ENCODE measurements around the gene NTRK2.

Gene NTRK2

GRCh38 chr9:84949971-84950370 is 280.4 kb downstream of the NTRK2 start:
- DNase-seq = no peak

- DNase-seq = no peak
These were observed 281.6 kb downstream of the NTRK2 start for GRCh38 chr9:84950879-84951811.

GRCh38 chr9:84953252-84953773 is 283.8 kb downstream of the NTRK2 start:
- DNase-seq = no peak

DNA sequence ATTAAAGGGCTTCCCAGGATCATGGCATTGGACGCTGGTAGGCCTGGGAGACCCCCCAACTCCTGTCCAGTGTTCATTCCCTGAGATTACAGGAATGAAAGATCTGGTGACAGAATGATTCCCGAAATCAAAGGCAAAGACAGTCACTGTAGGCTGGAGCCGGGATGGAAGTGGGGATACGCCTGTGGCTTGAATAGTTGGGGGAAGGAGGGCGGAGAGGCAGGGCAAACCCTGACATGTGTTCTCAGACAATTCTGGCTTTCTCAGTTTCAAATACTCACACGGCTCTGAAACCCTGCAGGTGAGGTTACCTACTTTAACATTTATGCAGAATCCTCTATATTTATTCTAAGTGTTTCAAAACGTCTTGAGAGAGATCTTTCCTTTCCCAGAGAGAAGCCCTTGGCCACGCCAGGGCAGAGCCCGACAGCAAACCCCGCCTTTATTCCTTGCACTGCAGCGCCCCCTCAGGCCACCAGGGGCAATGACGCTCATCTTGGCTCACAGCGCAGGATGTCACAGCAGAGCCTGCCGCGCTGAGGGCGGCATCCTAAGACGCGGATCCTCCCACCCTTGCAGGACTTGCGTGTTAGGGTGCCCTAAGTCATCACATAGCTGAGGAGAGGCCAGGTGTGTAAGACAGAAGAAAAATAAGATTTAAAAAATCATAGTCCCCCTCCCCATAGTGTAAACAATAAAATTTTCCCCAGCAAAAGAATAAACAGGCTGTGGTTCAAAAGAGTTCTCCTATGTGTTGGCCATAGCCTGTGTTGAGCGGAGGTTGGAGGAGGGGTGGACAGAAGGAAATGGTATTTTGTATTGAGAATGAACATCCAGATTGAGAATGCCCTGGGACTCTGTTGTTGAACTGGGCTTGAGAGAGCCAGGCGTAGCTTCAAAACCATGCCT is 284.5 kb downstream of the NTRK2 start:
- peak; percentile 27 for DNase-seq

DNA sequence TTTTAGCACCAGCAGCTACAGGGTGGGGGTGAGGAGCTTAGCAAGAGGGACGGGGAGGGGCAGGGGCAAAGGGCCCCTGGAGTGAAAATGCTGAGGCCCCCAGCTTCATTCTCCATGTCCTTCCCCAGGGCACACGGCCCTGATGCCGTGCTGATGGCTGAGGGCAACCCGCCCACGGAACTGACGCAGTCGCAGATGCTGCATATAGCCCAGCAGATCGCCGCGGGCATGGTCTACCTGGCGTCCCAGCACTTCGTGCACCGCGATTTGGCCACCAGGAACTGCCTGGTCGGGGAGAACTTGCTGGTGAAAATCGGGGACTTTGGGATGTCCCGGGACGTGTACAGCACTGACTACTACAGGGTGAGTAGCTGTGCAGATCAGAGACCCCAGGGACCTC is 285.6 kb downstream of the NTRK2 start:
- DNase-seq = no peak

- no peak for DNase-seq
These were observed 286.4 kb downstream of the NTRK2 start for GRCh38 chr9:84955971-84956370.

- no peak for DNase-seq
These were observed 289.8 kb downstream of the NTRK2 start for GRCh38 chr9:84959339-84959738.

DNA sequence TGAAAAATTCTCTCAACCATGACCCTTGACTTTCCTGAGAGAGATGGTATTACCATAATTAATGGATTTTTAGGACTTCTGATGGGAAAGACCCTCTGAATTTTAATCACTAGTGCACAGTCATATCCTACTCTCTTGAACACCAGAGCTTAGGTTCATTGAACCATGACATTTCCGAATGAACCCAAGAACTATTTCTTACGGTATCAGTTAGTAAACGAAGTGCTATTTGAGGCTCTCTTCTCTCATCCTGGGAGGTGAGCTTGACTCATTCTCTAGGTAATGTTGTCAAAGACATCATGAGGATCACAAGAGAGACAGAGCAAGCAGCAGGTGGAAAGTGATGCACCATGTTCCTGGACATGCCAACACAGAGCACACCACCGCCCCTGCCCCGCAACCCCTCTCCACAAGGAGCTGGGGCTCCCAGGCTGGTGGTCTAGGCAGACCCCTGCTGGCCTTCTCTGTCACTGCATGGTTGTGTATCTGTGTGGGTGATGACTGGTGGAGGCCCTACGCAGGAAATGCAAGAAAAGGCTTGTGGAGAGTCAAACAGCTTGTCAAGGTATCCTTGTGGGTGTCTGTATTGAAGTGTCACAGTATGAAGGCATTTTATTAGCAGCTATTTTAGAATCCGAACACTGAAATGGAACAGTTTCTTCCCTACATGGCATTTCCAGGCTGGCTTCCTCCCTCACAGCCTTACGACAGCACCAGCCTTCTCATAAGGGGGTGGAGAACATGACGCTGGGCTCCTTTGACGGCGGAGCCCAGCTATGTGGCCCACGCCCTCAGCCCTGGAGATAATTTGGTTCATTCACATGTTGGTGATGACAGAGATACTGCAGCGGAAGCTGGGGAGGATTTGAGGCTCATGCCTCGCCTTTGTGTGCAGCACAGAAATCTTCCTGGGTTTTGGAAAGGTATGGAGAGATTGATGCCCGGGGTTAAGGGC is 297.6 kb downstream of the NTRK2 start:
- DNase-seq = no peak

GRCh38 chr9:84969084-84969483 is 299.6 kb downstream of the NTRK2 start:
- no peak for DNase-seq

DNA sequence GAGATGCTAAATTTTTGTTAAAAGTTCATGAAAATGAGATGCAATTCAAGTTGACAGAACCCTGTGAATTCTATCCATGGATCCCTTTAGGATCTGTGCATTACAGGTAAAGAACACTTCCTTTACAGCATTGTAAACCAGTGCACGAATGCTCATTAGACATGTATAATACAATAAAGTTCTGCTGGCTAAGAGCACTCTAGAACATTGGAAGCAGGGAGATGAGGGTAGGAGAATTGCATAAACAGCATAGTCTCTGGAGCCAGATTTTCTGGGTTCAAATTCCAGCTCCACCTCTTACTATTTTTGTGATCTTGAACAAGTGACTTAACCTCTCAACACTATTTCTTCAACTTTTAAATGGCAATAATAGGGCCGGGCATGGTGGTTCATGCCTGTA is 300.2 kb downstream of the NTRK2 start:
- DNase-seq = no peak

- no peak for DNase-seq
These were observed 300.9 kb downstream of the NTRK2 start for GRCh38 chr9:84970432-84970831.

GRCh38 chr9:84971571-84971970 is 302.0 kb downstream of the NTRK2 start:
- no peak for DNase-seq

- no peak for DNase-seq
These were observed 304.7 kb downstream of the NTRK2 start for GRCh38 chr9:84974258-84974657.

- DNase-seq = no peak
These were observed 305.3 kb downstream of the NTRK2 start for GRCh38 chr9:84974855-84975254.

- DNase-seq = no peak
These were observed 306.4 kb downstream of the NTRK2 start for GRCh38 chr9:84975926-84976325.

DNA sequence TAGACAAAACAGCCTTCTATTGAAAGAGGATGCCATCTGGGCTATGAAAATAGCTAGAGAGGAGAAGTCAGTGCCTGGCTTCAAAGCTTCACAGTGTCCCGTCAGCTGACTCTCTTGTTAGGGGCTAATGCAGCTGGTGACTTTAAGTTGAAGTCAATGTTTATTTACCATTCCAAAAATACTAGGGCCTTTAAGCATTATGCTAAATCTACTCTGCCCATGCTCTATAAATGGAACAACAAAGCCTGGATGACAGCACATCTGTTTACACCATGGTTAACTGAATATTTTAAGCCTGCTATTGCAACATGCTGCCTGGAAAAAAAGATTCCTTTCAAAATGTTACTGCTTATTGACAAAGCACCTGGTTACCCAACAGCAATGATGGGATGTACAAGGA is 309.1 kb downstream of the NTRK2 start:
- no peak for DNase-seq

DNA sequence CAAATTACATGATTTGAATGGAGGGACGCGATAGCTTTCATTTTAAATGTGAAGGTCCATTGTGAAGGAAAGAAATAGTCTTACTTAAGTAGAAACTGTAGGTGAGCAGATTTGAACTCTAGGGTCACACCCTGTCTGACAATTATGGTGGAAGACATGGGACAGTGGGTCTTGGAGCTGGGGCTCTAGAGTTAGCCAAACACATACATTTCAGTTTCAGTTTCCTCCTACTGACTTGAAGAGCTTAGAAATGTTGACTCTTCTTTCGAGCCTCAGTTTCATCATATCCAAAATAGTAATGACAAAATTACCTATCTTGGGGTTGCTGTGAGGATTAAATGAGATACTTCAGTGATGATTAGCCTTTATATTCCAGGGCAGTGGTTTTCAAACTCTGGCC is 314.2 kb downstream of the NTRK2 start:
- no peak for DNase-seq

DNA sequence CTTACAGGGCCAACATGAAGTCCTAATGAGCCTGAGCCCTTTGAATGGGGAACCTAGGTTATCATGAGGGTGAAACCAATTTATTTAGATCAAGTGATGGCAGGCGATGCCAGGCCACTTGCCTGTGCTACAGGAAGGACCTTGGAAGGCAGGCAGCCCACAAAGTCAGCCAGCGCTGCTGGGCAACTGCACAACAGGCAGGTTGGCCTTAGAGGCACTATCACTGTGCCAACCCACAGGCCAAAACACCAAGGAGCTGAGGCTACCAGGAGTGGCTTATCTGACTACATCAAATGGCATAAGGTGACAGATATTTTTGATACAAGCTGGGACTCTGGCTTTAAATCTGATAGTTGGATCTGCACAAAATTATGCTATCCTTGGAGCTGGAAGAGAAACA is 319.1 kb downstream of the NTRK2 start:
- no peak for DNase-seq

GRCh38 chr9:84990416-84990815 is 320.9 kb downstream of the NTRK2 start:
- DNase-seq = no peak

- no peak for DNase-seq
These were observed 321.5 kb downstream of the NTRK2 start for GRCh38 chr9:84990850-84991513.

GRCh38 chr9:84991514-84991870 is 322.0 kb downstream of the NTRK2 start:
- no peak for DNase-seq

DNA sequence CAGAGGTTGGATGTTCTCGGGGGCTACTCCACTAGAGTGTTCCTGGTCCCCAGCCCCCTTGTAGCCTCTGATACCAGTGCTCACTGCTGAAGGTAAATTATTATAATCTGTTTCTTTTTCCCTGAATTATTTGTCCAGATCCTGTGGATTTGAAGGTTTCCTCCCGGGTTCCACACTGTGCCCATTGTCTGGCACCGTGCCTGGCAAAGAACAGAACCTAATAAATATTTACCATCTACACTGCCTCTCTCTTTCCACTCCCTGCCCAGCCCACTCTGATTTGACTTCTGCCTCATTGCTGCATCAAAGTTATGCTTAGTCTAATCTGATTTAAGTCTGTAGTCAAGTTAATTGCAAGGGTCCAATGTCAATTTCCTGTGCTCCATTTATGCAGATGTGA is 322.9 kb downstream of the NTRK2 start:
- DNase-seq = no peak
